ENCODE measurements around the gene DLG2.

GRCh38 chr11:83680321-83680720 is 1946.8 kb downstream of the DLG2 start:
- TF ChIP-seq CTCF (IDR thresholded peaks at IDR 0.05): no peak
- no peak for TF ChIP-seq POLR2AphosphoS5 (IDR thresholded peaks at IDR 0.05)
- TF ChIP-seq POLR2A (IDR thresholded peaks at IDR 0.05): no peak
